Neural crest cell (in vitro differentiated cells): Measurements from ENCODE around the gene GFRA4. TPM values are rescaled to one million over a fixed set of nuclear protein-coding genes. Genes with fewer than 3 reads are reported as not detected.

Source experiments
- DNase-seq: peaks from one replicate; pipeline ENCODE4 v3.0.0; 2021; ENCODE audit warnings: low read depth, mixed read lengths, low spot score
- H3K27ac Mint-ChIP-seq: one replicate; pipeline ENCODE4 v1.8.0; 2021; ENCODE audit warnings: mild to moderate bottlenecking, mixed read lengths; ENCODE audit not compliant: unreplicated experiment
- H3K27me3 Mint-ChIP-seq: 2 replicates; pipeline ENCODE4 v1.8.0; 2021; ENCODE audit warnings: low read depth, mild to moderate bottlenecking, mixed read lengths
- H3K36me3 Mint-ChIP-seq: 2 replicates; pipeline ENCODE4 v1.8.0; 2021; ENCODE audit warnings: low read depth, mild to moderate bottlenecking, mixed read lengths
- H3K4me1 Mint-ChIP-seq: 2 replicates; pipeline ENCODE4 v1.8.0; 2021; ENCODE audit warnings: mixed read lengths
- H3K4me3 Mint-ChIP-seq: one replicate; pipeline ENCODE4 v1.8.0; 2021; ENCODE audit warnings: mild to moderate bottlenecking, mixed read lengths
- H3K9me3 Mint-ChIP-seq: 2 replicates; pipeline ENCODE4 v1.8.0; 2021; ENCODE audit warnings: mixed read lengths
- CTCF ChIP-seq: fragments of 200-600 bp; sonication (generic); conservative IDR thresholded peaks from 2 replicates; pipeline ENCODE4 v1.5.0; 2021; ENCODE audit warnings: antibody characterized with exemption, mild to moderate bottlenecking
- total RNA-seq: library from RNA; stranded (reverse); gene quantifications from 2 replicates; pipeline ENCODE4 v1.2.1, GENCODE V29; 2021

Gene GFRA4
- total RNA-seq, 1 donor from 2014 or later, result not detected

- Mint-ChIP-seq H3K4me3 (no peak overlapping the region), H3K27ac (no peak overlapping the region), H3K9me3 (no peaks in the 10 kb centered on the region), H3K4me1 (peaks cover 15% of the 10 kb centered on the region), H3K27me3 (no peaks in the 10 kb centered on the region), H3K36me3 (no peaks in the 10 kb centered on the region)
- no peak for TF ChIP-seq CTCF
- no peak for DNase-seq
These were observed 10.3 kb downstream of the GFRA4 start for GRCh38 chr20:3652676-3653596.

GRCh38 chr20:3652221-3652620 lies 11.0 kb downstream of the GFRA4 start:
- TF ChIP-seq CTCF, result no peak
- H3K9me3 Mint-ChIP-seq, result no peaks in the 10 kb centered on the region
- H3K4me1 Mint-ChIP-seq, result peaks cover 21% of the 10 kb centered on the region
- H3K4me3 Mint-ChIP-seq, result no peak overlapping the region
- no peak for DNase-seq
- H3K36me3 Mint-ChIP-seq, result no peaks in the 10 kb centered on the region
- H3K27me3 Mint-ChIP-seq, result no peaks in the 10 kb centered on the region
- no peak overlapping the region for H3K27ac Mint-ChIP-seq

- DNase-seq, result no peak
- Mint-ChIP-seq H3K4me1 (peaks cover 28% of the 10 kb centered on the region), H3K27me3 (no peaks in the 10 kb centered on the region), H3K4me3 (no peak overlapping the region), H3K9me3 (no peaks in the 10 kb centered on the region), H3K36me3 (no peaks in the 10 kb centered on the region), H3K27ac (peak overlapping the region; percentile 83)
- no peak for TF ChIP-seq CTCF
These were observed 11.8 kb downstream of the GFRA4 start for GRCh38 chr20:3651204-3651962.

- no peak overlapping the region for H3K4me3 Mint-ChIP-seq
- no peak for TF ChIP-seq CTCF
- no peaks in the 10 kb centered on the region for H3K9me3 Mint-ChIP-seq
- DNase-seq, result no peak
- H3K27ac Mint-ChIP-seq, result no peak overlapping the region
- no peaks in the 10 kb centered on the region for H3K27me3 Mint-ChIP-seq
- H3K4me1 Mint-ChIP-seq, result peaks cover 32% of the 10 kb centered on the region
- H3K36me3 Mint-ChIP-seq, result peaks cover 3% of the 10 kb centered on the region
These were observed 14.2 kb downstream of the GFRA4 start for GRCh38 chr20:3648951-3649350.

GRCh38 chr20:3647473-3647872 lies 15.7 kb downstream of the GFRA4 start:
- DNase-seq, result no peak
- no peak for TF ChIP-seq CTCF
- H3K4me1 Mint-ChIP-seq, result peaks cover 32% of the 10 kb centered on the region
- H3K36me3 Mint-ChIP-seq, result peaks cover 4% of the 10 kb centered on the region
- H3K27ac Mint-ChIP-seq, result peak overlapping the region; percentile 4
- no peaks in the 10 kb centered on the region for H3K27me3 Mint-ChIP-seq
- no peaks in the 10 kb centered on the region for H3K9me3 Mint-ChIP-seq
- no peak overlapping the region for H3K4me3 Mint-ChIP-seq
